ENCODE measurements around the gene QRFP.

Gene QRFP

GRCh38 chr9:130938184-130938651 is 41.6 kb upstream of the QRFP start:
- H3K4me3 ChIP-seq (ENCODE audit: low read depth, low read length), result peak overlapping the region; percentile 44
- ChIA-PET CTCF (no interaction called here), POLR2A (no interaction called here)

GRCh38 chr9:130937146-130938076 is 40.8 kb upstream of the QRFP start:
- no peaks in the 10 kb centered on the region for H3K36me3 ChIP-seq (ENCODE audit: control insufficient read depth in 2 of 2, insufficient read depth in 1 of 2, low read length in 2 of 2)
- no peaks in the 10 kb centered on the region for H3K9me3 ChIP-seq (ENCODE audit: control insufficient read depth, insufficient read depth, low read depth, low read length)
- ChIA-PET CTCF (interaction anchor here (0.6 to 2.9 kb wide), 9 partner anchors 10 to 1801 kb away, joined by 3 to 25 read pairs (median 5); no protein-coding TSS in a partner anchor), POLR2A (no interaction called here)
- no peaks in the 10 kb centered on the region for H3K4me1 ChIP-seq (ENCODE audit: control insufficient read depth, insufficient read depth, low read length)
- TF ChIP-seq ZNF768 (tag by site-specific recombination; IDR thresholded peaks at IDR 0.05), result peak; percentile 96
- TF ChIP-seq BCL11A (tag by site-specific recombination; IDR thresholded peaks at IDR 0.05; ENCODE audit: low read depth), result 0 out of 2 replicates have a peak, but pooled peaks have one; percentile 19
- 0 out of 2 replicates have a peak, but pooled peaks have one; percentile 23 for TF ChIP-seq ZNF623 (tag by site-specific recombination; IDR thresholded peaks at IDR 0.05)
- TF ChIP-seq ZBTB21 (tag by site-specific recombination; IDR thresholded peaks at IDR 0.05), result no peak
- TF ChIP-seq GLIS2 (tag by site-specific recombination; IDR thresholded peaks at IDR 0.05), result peak; percentile 19; the same call in 1 of the 2 replicates
- no peak for TF ChIP-seq ZNF416 (tag by site-specific recombination; IDR thresholded peaks at IDR 0.05)
- no peak for TF ChIP-seq BCL11B (tag by site-specific recombination; IDR thresholded peaks at IDR 0.05; ENCODE audit: low read depth)
- TF ChIP-seq ZNF600 (tag by site-specific recombination; IDR thresholded peaks at IDR 0.05), result peak; percentile 28; the same call in 1 of the 2 replicates
- TF ChIP-seq REPIN1 (tag by site-specific recombination; IDR thresholded peaks at IDR 0.05; ENCODE audit: low read depth), result no peak
- TF ChIP-seq ZNF529 (tag by site-specific recombination; IDR thresholded peaks at IDR 0.05; ENCODE audit: insufficient replicate concordance), result no peak
- H3K4me3 ChIP-seq (ENCODE audit: low read depth, low read length), result no peak overlapping the region
- no peak overlapping the region for H3K27ac ChIP-seq (ENCODE audit: extremely low read depth, low read depth, low read length)

More at GRCh38 chr9:130938184-130938651, 41.6 kb upstream of the QRFP start:
- Histone ChIP-seq H3K27ac (ENCODE audit: extremely low read depth, low read depth, low read length) (no peak overlapping the region), H3K36me3 (ENCODE audit: control insufficient read depth in 2 of 2, insufficient read depth in 1 of 2, low read length in 2 of 2) (no peaks in the 10 kb centered on the region), H3K9me3 (ENCODE audit: control insufficient read depth, insufficient read depth, low read depth, low read length) (no peaks in the 10 kb centered on the region), H3K4me1 (ENCODE audit: control insufficient read depth, insufficient read depth, low read length) (no peaks in the 10 kb centered on the region)
- TF ChIP-seq, protein P1, sequence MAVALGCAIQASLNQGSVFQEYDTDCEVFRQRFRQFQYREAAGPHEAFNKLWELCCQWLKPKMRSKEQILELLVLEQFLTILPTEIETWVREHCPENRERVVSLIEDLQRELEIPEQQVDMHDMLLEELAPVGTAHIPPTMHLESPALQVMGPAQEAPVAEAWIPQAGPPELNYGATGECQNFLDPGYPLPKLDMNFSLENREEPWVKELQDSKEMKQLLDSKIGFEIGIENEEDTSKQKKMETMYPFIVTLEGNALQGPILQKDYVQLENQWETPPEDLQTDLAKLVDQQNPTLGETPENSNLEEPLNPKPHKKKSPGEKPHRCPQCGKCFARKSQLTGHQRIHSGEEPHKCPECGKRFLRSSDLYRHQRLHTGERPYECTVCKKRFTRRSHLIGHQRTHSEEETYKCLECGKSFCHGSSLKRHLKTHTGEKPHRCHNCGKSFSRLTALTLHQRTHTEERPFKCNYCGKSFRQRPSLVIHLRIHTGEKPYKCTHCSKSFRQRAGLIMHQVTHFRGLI (tag by site-specific recombination; IDR thresholded peaks at IDR 0.05), result no peak
- TF ChIP-seq ZNF37A (tag by site-specific recombination; IDR thresholded peaks at IDR 0.05), result no peak
- peak; percentile 60 for TF ChIP-seq GLIS2 (tag by site-specific recombination; IDR thresholded peaks at IDR 0.05)
- no peak for TF ChIP-seq ELK4 (IDR thresholded peaks at IDR 0.05; ENCODE audit: borderline replicate concordance, low read depth, low read length)
- TF ChIP-seq GLIS1 (tag by site-specific recombination; IDR thresholded peaks at IDR 0.05), result 0 out of 2 replicates have a peak, but pooled peaks have one; percentile 10
- TF ChIP-seq, protein P2, sequence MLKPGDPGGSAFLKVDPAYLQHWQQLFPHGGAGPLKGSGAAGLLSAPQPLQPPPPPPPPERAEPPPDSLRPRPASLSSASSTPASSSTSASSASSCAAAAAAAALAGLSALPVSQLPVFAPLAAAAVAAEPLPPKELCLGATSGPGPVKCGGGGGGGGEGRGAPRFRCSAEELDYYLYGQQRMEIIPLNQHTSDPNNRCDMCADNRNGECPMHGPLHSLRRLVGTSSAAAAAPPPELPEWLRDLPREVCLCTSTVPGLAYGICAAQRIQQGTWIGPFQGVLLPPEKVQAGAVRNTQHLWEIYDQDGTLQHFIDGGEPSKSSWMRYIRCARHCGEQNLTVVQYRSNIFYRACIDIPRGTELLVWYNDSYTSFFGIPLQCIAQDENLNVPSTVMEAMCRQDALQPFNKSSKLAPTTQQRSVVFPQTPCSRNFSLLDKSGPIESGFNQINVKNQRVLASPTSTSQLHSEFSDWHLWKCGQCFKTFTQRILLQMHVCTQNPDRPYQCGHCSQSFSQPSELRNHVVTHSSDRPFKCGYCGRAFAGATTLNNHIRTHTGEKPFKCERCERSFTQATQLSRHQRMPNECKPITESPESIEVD (tag by site-specific recombination; IDR thresholded peaks at IDR 0.05), result no peak
- TF ChIP-seq, protein P3, sequence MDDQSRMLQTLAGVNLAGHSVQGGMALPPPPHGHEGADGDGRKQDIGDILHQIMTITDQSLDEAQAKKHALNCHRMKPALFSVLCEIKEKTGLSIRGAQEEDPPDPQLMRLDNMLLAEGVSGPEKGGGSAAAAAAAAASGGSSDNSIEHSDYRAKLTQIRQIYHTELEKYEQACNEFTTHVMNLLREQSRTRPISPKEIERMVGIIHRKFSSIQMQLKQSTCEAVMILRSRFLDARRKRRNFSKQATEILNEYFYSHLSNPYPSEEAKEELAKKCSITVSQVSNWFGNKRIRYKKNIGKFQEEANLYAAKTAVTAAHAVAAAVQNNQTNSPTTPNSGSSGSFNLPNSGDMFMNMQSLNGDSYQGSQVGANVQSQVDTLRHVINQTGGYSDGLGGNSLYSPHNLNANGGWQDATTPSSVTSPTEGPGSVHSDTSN (CRISPR knock-in tag; IDR thresholded peaks at IDR 0.05), result peak; percentile 40; the same call in 1 of the 2 replicates

Data from HEK293 (cell line).